GM19463 (cell line): ENCODE results near the gene EMC10.
"Not testable (repeated sequence)": the region's sequence is repeated elsewhere in the genome, so short reads cannot be mapped to it uniquely, and the experiment has no call there.

Experiments used
- ATAC-seq: cut with Tn5 transposase; IDR thresholded peaks from one replicate; pipeline ENCODE4 v1.9.1; 2021; ENCODE audit warnings: mild to moderate bottlenecking, moderate library complexity; ENCODE audit not compliant: unreplicated experiment

Gene EMC10

GRCh38 chr19:50512999-50513745 is 36.9 kb downstream of the EMC10 start:
- ATAC-seq: no peak

GRCh38 chr19:50513746-50514345 is 37.5 kb downstream of the EMC10 start, which contains the start of gene ASPDH:
ASPDH (minus strand) TSS chr19:50513913; CDS start chr19:50513823, 90 bp downstream.
- no peak for ATAC-seq

GRCh38 chr19:50514346-50515167 is 38.2 kb downstream of the EMC10 start:
- no peak for ATAC-seq

DNA sequence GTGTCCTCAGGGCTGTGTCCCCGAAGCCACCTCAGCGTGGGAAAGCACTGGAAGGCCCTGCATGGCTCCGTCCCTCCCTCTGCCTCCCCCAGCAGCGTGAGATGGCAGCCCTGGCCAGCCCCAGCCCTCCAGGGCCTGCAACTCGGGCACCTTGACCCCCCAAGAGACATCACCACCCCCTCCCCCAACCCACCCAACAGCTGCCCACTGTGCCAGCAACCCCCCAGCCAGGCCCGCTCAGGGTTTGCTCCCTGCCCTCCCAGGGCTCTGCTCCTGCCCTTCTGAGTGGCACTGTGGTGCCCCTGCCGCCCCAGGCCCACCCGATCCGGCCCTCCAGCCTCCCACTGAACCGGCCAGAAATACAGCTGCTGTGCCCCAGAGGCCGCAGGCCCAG is 38.9 kb downstream of the EMC10 start:
- ATAC-seq: no peak

- ATAC-seq: no peak
These were observed 40.1 kb downstream of the EMC10 start for GRCh38 chr19:50516456-50516855.

DNA sequence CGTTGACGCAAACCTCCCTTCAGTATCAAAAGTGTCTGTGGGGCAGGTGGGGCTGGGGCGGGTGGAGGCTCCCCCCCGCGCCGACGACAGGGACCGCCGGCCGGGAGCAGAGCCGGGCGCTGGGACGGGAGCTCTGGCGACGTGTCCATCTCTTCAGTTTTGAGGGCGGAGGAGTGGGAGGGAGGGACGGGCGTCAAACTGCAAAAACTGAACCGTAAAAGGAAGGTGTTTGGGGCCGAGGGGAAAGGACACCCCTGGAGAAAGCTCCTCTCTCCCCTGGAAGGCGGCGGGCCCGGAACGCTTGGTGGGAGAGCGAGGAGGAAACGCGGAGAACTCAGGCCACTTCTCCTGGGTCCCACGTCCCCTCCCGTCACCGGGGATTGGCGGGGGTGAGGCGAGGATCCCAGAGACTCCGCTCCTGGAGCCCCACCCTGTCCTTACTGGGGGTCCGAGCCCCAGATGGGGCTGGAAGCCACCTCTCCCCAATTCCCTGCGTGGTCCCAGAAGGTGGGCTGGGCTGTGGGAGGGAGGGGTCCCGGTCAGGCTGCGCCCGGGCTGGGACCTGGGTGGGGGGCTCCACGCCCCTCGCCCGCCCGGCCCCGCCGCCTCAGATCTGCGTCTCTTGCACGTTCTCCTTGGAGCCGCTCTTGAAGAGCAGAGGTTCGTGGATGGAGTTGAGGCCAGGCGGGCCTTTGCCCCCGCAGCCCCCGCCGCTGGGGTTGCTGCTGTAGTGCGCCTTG is 40.8 kb downstream of the EMC10 start:
- ATAC-seq: no peak

- ATAC-seq: no peak
These were observed 41.4 kb downstream of the EMC10 start for GRCh38 chr19:50517704-50518075.

DNA sequence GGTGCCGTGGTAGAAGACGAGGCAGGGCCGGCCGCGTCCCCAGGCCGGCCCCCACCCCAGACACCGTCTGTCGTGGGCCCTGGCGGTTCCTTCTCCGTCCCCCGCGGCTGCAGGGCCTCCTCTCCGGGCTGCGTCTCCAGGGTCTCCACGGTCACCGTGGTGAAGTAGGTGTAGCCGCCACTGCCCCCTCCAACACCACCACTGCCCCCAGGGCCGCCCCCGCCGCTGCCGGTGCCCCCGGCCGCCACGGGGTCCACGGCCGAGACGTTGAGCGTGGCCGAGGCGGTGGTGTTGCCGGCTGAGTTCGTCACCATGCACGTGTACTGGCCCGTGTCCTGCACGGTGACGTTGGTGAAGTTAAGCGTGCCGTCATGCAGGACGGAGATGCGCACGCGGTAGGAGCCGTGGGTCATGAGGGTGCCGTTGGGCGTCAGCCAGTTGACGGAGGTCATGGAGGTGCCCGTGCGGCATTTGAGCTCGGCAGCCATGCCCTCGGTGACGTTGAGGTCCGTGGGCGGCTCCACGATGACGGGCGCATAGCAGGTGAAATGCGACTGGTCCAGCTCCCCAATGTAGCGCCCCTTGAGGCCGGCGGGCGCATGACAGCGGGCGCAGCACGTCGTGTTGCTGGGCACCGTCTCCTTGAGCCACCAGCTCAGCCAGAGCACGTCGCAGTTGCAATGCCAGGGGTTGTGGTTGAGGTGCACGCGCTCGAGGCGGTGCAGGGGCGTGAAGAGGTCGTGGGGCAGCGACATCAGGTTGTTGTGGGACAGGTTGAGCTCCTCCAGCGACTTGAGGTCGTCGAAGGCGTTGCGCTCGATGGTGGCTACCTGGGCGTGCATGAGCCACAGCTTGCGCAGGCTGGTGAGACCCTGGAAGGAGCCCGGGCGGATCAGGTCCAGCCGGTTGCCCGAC is 42.0 kb downstream of the EMC10 start:
- ATAC-seq: no peak

DNA sequence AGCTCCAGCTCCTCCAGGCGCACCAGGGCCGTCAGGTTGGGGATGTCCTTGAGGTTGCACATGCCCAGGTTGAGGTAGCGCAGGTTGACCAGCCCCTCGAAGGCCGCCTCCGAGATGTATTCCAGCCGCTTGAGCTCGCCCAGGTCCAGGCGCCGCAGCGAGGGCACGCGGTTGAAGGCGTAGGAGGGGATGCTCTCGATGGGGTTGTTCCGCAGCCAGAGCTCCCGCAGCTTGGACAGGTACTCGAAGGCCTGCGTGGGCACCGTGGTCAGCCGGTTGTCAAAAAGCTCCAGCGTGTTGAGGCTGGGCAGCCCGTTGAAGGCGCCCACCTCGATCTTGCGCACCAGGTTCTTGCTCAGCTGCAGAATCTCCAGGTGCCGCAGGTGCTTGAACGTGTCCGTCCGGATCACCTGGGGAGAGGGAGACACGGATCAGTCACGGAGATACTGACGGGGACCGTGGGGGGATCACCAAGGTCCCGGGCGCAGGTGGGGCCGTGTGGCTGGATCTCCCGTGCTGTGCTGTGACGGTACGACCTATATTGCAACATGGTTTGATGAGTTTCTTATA is 42.8 kb downstream of the EMC10 start:
- no peak for ATAC-seq

DNA sequence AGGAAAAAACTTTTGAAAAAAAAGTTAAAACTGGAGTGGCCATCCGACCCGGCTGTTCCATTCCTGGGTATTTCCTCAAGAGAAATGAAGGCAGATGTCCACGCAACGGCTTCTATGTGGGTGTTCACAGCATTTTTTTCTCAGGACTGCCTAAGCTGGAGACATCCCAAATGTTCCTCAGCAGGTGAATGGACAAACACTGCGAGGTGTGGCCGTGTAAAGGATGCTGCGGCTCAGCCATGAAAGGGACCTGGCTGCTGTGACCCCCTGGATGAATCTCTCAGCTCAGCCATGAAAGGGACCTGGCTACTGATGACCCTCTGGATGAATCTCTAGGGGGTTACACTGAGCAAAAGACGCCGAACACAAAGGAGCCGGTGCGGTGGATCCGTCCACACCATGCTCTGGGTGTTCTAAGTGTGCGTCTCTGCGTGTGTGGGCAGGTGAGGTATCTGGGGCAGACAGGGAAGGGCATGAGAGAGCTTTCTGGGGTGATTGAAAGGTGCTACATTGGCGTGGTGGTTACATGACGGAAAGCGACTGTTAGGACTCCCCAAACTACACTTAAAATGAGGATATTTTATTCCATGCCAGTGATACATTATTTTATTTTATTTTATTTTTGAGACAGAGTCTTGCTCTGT is 44.6 kb downstream of the EMC10 start:
- ATAC-seq: no peak

GRCh38 chr19:50522881-50523280 is 46.6 kb downstream of the EMC10 start:
- no peak for ATAC-seq

DNA sequence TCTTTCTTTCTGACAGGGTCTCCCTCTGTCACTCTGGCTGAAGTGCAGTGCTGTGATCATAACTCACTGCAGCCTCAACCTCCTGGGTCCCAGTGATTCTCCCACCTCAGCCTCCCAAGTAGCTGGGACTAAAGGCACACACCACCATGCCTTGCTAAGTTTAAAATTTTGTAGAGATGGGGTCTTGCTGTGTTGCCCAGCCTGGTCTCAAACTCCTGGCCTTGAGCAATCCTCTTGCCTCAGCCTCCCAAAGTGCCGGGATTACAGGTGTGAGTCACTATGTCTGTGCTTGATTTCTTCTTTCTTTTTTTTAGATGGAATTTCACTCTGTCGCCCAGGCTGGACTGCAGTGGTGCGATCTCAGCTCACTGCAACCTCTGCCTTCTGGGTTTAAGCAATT is 51.7 kb downstream of the EMC10 start:
- not testable (repeated sequence) for ATAC-seq

- ATAC-seq: no peak
These were observed 54.9 kb downstream of the EMC10 start for GRCh38 chr19:50531171-50531612.

- ATAC-seq: no peak
These were observed 56.6 kb downstream of the EMC10 start for GRCh38 chr19:50532952-50533351.

DNA sequence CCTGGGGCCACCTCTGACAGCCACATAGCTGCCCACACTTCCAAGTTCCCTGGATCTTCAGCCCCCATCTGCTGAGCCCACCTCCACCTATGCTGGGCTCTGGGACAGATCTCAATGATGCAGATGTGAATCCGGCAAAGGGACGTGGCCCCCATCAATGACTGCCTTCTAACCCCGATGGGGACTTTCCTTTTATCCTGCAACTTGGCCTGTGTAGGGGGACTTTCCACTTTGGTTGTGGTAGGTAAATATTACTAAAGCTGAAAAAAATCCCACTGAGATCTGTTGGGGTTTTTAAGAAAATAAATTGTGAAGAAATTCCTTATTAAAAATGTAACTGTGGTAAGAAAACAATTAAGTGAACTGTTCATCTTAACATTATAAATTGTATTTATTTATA is 58.2 kb downstream of the EMC10 start:
- ATAC-seq: no peak

DNA sequence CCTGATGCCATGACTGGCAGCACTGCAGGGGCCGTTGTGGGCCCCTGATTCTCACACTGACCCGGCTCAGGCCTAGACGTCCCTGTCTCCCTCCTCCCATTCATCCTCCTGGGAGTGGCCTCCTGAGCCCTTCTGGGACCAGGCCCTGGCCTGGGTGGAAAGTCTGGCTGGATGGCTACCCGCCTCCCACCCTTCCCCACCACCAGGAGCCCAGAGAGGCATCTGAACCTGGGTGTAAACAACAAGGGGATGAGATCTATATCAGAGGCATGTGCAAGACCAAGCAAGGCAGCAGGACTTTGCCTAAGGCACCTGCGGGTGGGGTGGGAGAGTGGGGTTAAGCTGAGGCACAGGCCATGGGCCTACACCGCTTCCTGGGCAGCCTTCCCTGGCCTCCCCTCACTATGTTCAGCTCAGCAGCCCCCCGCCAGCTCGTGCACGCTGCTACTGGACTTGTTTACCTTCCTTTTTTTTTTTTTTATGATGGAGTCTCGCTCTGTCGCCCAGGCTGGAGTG is 59.4 kb downstream of the EMC10 start:
- ATAC-seq: no peak

DNA sequence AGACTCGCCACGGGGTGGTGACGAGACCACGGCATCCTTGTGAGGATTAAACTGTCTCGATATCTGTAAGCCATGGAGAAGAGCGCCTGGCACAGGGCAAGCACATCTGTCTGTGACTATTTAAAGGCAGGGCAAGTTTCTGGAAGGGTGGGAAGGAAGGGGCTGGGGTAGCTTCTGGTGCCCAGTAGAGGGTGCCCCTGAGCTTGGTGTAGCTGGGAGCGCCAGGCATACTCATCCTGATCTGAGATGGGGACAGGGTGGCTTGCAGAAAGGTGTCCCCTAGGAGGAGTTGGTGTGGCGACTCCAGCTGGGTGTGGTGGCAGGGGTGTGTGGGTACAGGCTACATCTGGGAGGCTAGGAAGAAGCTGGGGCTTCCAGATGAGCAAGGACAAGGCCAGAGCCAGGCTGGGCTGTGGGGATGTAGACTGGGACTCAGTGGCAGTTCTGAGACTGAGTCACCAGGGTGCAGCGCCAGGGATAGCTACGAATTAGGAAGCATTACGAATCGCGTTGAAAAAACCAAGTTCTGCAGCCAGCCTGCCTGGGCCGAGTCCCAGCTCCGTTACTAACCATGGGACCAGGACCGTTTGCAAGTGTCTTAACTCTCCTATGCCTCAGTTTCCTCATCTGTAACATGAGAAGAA is 60.5 kb downstream of the EMC10 start:
- ATAC-seq: no peak

GRCh38 chr19:50537306-50537685 is 61.0 kb downstream of the EMC10 start:
- ATAC-seq: no peak
